ENCODE measurements around the gene RPL36A.

The RPL36A gene

DNA sequence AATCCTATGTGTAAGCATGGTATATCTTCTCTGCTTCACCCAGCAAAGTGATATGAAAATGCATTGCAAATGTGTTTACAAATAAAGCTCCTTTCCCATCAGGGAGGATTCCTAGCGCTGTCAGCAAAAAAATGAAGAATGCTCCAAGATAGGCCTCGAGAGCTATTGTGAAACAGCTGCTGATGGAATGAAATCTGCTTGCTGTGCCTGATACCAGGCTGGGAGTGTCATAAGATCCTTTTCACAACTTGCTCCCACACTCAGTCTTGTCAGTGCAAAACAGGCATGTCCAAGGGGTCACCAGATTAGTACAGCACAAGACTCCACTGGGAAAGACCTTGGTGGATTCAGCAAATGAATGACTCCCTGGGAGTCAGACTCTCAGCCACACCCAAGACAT lies 51.3 kb downstream of the RPL36A start:
- TF ChIP-seq, protein P1, sequence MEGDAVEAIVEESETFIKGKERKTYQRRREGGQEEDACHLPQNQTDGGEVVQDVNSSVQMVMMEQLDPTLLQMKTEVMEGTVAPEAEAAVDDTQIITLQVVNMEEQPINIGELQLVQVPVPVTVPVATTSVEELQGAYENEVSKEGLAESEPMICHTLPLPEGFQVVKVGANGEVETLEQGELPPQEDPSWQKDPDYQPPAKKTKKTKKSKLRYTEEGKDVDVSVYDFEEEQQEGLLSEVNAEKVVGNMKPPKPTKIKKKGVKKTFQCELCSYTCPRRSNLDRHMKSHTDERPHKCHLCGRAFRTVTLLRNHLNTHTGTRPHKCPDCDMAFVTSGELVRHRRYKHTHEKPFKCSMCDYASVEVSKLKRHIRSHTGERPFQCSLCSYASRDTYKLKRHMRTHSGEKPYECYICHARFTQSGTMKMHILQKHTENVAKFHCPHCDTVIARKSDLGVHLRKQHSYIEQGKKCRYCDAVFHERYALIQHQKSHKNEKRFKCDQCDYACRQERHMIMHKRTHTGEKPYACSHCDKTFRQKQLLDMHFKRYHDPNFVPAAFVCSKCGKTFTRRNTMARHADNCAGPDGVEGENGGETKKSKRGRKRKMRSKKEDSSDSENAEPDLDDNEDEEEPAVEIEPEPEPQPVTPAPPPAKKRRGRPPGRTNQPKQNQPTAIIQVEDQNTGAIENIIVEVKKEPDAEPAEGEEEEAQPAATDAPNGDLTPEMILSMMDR (IDR thresholded peaks at IDR 0.05; ENCODE audit: low read depth, low read length): no peak
- no peak overlapping the region for H3K4me3 ChIP-seq (ENCODE audit: low read depth, low read length)
